Lung (tissue), 16 donors: ENCODE results near the gene ETDB. TPM values are rescaled to one million over a fixed set of nuclear protein-coding genes. Genes with fewer than 3 reads are reported as not detected.
"Not testable (repeated sequence)": the region's sequence is repeated elsewhere in the genome, so short reads cannot be mapped to it uniquely, and the experiment has no call there.

Experiments used
- ATAC-seq: fragments of 200-7000 bp; cut with Tn5 transposase; one replicate; pipeline ENCODE4 v1.9.1; 2020; ENCODE audit warnings: moderate number of reproducible peaks; ENCODE audit not compliant: insufficient read depth, low FRiP score
- DNase-seq, 3 donors: peaks; one replicate each; pipeline ENCODE4 v3.0.0-alpha.2; 2013 to 2017
- H3K27ac ChIP-seq, 2 donors: one replicate each; pipeline ENCODE4 v1.5.1; 2013; ENCODE audit warnings: mild to moderate bottlenecking in 2 of 2, moderate library complexity in 2 of 2, control low read depth in 1 of 2, inconsistent platforms in 1 of 2, low read depth in 1 of 2, low read length in 1 of 2
- H3K27me3 ChIP-seq, 3 donors: one replicate each; pipeline ENCODE4 v1.5.1; 2013; ENCODE audit warnings: low read length in 2 of 3; ENCODE audit not compliant: control insufficient read depth in 3 of 3, insufficient read depth in 3 of 3
- H3K36me3 ChIP-seq, 4 donors: one replicate each; pipeline ENCODE4 v1.5.1; 2013; ENCODE audit warnings: low read length in 4 of 4, mild to moderate bottlenecking in 1 of 4, moderate library complexity in 1 of 4; ENCODE audit not compliant: control insufficient read depth in 4 of 4, insufficient read depth in 4 of 4
- H3K4me1 ChIP-seq, 5 donors: one replicate each; pipeline ENCODE4 v1.5.1; 2013; ENCODE audit warnings: low read length in 5 of 5, mild to moderate bottlenecking in 2 of 5, moderate library complexity in 1 of 5; ENCODE audit not compliant: control insufficient read depth in 5 of 5, insufficient read depth in 5 of 5
- H3K4me3 ChIP-seq: one replicate; pipeline ENCODE4 v1.5.1; 2013; ENCODE audit warnings: mild to moderate bottlenecking, control low read depth, moderate library complexity
- H3K9ac ChIP-seq, 2 donors: one replicate each; pipeline ENCODE4 v1.5.1; 2013; ENCODE audit warnings: low read length in 2 of 2, control low read depth in 1 of 2; ENCODE audit not compliant: insufficient read depth in 1 of 2
- H3K9me3 ChIP-seq, 4 donors: one replicate each; pipeline ENCODE4 v1.5.1; 2013; ENCODE audit warnings: low read length in 3 of 4, mild to moderate bottlenecking in 1 of 4, moderate library complexity in 1 of 4; ENCODE audit not compliant: control insufficient read depth in 4 of 4, insufficient read depth in 3 of 4
- WGBS, 2 donors: extraction: QIAGEN DNeasy Blood & Tissue Kit; methylation state at CpG; one replicate each; pipeline ENCODE4 v1.1.7; 2013; 5-methylcytosine and 5-hydroxymethylcytosine counted together
- long read RNA-seq, 5 donors: transcript quantifications; one replicate each; lab custom pipeline, GENCODE V29; 2026
- polyA plus RNA-seq, 2 donors: library from polyadenylated mRNA; stranded (reverse); fragments of 200-250 nt; gene quantifications; one replicate each; pipeline ENCODE4 v1.2.1, GENCODE V29; 2013
- total RNA-seq, 2 donors: library from RNA; depleted of rRNA in 1 of 2; stranded (reverse); fragments of >200 nt in 1 of 2; gene quantifications; one replicate each; pipeline ENCODE4 v1.2.1, GENCODE V29; 2014 to 2021
- TF ChIP-seq, protein P1 (sequence below): IDR thresholded peaks from 2 replicates; pipeline ENCODE4 v1.5.1; 2012; ENCODE audit warnings: mild to moderate bottlenecking; ENCODE audit errors: control extremely low read depth, extremely low read depth
- donor health status: control.
- donor health status: control.
- donor health status: Bipolar disorder and iron deficiency.
- donor health status: healthy.
- donor health status: DM: yes; HTN: yes; CAD: no.

ETDB gene
- total RNA-seq (not detected), polyA plus RNA-seq (not detected)
- long read RNA-seq, donor 1 = 0 reads
- long read RNA-seq, donor 2 = 0 reads
- long read RNA-seq, donor 3 = 0 reads
- long read RNA-seq, donor 4 = 0 reads
- long read RNA-seq, donor 5 = 0 reads

DNA sequence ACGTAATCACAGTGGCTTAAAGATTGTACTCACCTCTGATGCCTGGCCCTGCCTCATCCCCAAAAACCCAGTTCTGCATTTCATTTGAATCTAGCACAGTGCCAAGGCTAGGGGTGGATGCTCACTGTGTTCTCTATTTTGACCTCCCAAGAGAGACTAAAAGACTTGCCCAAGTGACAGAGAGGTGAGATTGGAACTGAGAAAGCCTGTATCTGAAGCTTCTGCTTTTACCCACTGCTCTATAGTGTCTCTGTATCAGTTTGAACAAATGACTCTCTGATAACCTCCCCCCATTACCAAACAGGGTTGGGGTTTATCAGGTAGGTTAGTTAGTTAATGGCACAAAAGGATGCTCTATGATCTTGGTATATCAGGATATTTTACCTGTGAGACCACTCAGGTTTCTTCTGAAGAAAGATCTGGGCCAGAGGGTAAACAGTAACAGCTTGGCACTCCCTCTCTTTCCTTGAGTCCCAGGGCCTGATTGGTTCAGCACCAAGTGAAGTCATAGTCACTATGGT is at the start of gene ETDB:
ETDB (minus strand) TSS at position 471 of the 521 bp plus-strand sequence. CDS start 1,265 bp downstream, outside the sequence.
- WGBS, 2 donors = no CpG with 5 or more reads among the region's 1 CpG
- not testable (repeated sequence) for H3K27ac ChIP-seq, H3K4me3 ChIP-seq, H3K9me3 ChIP-seq, H3K36me3 ChIP-seq, H3K27me3 ChIP-seq, H3K4me1 ChIP-seq, ATAC-seq, H3K9ac ChIP-seq, DNase-seq

DNA sequence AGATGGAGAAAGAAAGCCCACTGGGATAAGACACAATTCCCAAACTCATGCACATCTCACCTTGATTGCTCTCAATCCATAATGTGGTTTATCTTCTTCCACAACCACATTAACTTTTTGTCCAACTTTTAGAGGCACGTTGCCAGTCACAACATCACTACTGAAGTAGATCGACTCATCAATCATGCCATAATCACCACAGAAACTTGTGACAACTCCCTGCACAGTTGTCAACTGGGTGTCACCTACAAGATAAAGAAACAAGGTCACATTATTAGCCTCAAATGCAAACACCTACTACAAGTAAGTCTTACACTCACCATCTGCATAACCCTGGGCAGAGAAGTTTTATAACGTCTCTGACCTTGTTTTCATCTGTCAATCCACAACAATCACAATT is 49.2 kb upstream of the ETDB start:
- H3K4me3 ChIP-seq, ATAC-seq, H3K4me1 ChIP-seq, H3K27me3 ChIP-seq, H3K27ac ChIP-seq, H3K9me3 ChIP-seq, H3K36me3 ChIP-seq, DNase-seq, H3K9ac ChIP-seq: not testable (repeated sequence)
- whole genome bisulfite sequencing, 2 donors = 69 to 81% methylated on average over 3 of the region's 3 CpGs

DNA sequence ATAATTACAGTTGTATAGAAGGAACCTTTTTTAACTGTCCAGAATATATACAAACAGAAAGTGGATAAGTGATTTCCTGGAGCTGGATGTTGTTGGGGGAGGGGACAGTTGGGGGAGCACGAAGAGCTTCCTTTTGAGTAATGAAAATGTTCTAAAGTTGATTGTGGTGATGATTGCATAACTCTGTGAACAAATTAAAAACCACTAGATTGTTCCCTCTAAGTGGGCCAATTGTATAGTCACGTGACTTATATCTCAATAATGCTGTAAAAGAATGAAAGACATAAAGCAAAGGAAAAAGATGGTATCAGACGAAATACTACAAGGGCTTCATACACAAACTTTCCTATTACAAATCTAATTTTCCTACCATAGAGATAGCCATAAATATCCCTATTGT is 48.2 kb upstream of the ETDB start:
- Histone ChIP-seq H3K4me3 (no peak overlapping the region), H3K9ac (no peak overlapping the region), H3K27me3 (peaks cover 0 to 4% (median 0%) of the 10 kb centered on the region in 3 donors), H3K36me3 (no peaks in the 10 kb centered on the region), H3K9me3 (peaks cover 0 to 3% (median under 1%) of the 10 kb centered on the region in 4 donors), H3K27ac (no peak overlapping the region), H3K4me1 (no peaks in the 10 kb centered on the region)
- DNase-seq = no peak
- TF ChIP-seq, protein P1, sequence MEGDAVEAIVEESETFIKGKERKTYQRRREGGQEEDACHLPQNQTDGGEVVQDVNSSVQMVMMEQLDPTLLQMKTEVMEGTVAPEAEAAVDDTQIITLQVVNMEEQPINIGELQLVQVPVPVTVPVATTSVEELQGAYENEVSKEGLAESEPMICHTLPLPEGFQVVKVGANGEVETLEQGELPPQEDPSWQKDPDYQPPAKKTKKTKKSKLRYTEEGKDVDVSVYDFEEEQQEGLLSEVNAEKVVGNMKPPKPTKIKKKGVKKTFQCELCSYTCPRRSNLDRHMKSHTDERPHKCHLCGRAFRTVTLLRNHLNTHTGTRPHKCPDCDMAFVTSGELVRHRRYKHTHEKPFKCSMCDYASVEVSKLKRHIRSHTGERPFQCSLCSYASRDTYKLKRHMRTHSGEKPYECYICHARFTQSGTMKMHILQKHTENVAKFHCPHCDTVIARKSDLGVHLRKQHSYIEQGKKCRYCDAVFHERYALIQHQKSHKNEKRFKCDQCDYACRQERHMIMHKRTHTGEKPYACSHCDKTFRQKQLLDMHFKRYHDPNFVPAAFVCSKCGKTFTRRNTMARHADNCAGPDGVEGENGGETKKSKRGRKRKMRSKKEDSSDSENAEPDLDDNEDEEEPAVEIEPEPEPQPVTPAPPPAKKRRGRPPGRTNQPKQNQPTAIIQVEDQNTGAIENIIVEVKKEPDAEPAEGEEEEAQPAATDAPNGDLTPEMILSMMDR = no peak
- ATAC-seq = no peak
- 22 to 26% methylated on average over 3 of the region's 3 CpGs for WGBS, 2 donors

DNA sequence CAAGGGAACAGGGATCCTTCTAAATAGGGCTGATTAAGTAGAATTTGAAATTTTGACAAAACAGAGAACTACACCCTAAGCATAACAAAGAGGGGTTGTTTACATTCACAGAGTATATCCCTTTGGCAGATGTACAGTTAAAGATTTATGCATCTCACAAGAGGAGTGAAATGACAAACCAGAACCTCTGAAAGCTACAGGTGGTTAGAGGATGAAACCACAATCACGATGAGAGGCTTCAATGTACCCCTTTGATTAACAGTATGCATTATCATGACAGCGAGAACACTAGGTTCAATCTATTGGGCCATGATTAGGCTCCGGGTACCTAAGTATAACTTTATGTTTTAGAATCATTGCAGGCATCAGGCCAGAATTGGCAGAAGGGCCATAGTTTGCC is 34.4 kb upstream of the ETDB start:
- H3K36me3 ChIP-seq, ATAC-seq, H3K4me1 ChIP-seq, H3K9ac ChIP-seq, DNase-seq, H3K9me3 ChIP-seq, H3K4me3 ChIP-seq, H3K27me3 ChIP-seq, H3K27ac ChIP-seq: not testable (repeated sequence)
- no CpG with 5 or more reads among the region's 3 CpGs for WGBS, 2 donors

DNA sequence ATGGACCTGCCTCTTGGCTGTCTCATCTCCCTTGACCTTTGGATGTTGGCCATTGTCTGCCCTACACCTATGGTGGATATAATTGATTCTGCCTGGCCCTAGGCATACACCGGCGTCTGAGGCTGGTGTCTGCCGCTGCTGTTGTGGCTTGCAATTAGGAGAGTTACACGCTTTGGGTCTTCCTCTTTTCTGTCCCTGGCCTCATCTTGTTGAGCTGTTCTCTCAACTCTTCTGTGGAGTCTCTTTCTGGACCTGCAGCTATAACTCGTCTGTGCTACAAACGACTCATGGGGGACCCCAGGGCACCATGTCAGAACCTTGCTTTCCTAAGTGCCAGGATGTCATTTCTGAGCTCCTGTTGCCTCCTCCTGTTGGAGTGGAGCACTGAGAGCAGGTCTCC is 5.8 kb upstream of the ETDB start:
- not testable (repeated sequence) for H3K27me3 ChIP-seq, H3K4me1 ChIP-seq, H3K36me3 ChIP-seq, H3K9me3 ChIP-seq, ATAC-seq, H3K27ac ChIP-seq, DNase-seq, H3K4me3 ChIP-seq, H3K9ac ChIP-seq
- no CpG with 5 or more reads among the region's 6 CpGs for WGBS, 2 donors

DNA sequence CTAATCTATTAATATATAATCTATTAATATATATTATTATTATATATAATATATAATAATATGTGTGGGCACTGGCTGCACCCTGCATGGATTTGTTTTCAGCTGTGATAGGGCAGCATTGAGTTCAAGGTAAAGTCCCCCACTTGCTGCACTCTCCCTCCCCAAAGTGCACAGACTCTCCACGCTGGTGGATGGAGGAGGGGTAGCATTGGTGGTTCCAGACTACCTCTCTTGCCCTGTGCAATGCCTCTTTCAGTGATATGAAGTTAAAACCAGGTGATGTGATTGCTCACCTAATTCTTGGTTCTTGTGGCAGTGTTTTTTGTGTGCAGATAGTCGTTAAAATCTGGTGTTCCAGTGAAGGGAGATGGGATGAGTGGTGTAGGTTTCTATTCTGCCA is 4.3 kb downstream of the ETDB start:
- not testable (repeated sequence) for H3K4me3 ChIP-seq, H3K4me1 ChIP-seq, H3K9me3 ChIP-seq, DNase-seq, H3K27ac ChIP-seq, H3K9ac ChIP-seq, ATAC-seq, H3K36me3 ChIP-seq
- H3K27me3 ChIP-seq = peaks cover 0 to 11% (median 5%) of the 10 kb centered on the region in 3 donors
- no CpG with 5 or more reads among the region's 2 CpGs for WGBS, 2 donors
